ENCODE measurements around the gene ATG9A.
A peak's percentile ranks its signal among the peaks of the same experiment; 100 is the strongest.
"Not testable (repeated sequence)": the region's sequence is repeated elsewhere in the genome, so short reads cannot be mapped to it uniquely, and the experiment has no call there.

ATG9A gene
- 32.1 reads per million, percentile 58 among the genes with 10 or more reads in this experiment for total RNA-seq

GRCh38 chr2:219229305-219230058 lies at the start of gene ATG9A, which contains the start of gene ANKZF1:
Gene ATG9A, minus strand, starts transcription at chr2:219229636. Its CDS starts 1,612 bp downstream, at chr2:219228024.
Gene ANKZF1, plus strand, starts transcription at chr2:219229806. Its CDS starts 452 bp downstream, at chr2:219230258.
- peak; percentile 98 for DNase-seq

- DNase-seq, result no peak
Measured at GRCh38 chr2:219278655-219279150, 49.3 kb upstream of the ATG9A start.

GRCh38 chr2:219277703-219278654 lies 48.5 kb upstream of the ATG9A start:
- DNase-seq, result peak; percentile 66

- no peak for DNase-seq
Measured at GRCh38 chr2:219274361-219274921, 45.0 kb upstream of the ATG9A start.

GRCh38 chr2:219273937-219274336 lies 44.5 kb upstream of the ATG9A start:
- DNase-seq, result no peak

- no peak for DNase-seq
Measured at GRCh38 chr2:219272995-219273394, 43.6 kb upstream of the ATG9A start.

- no peak for DNase-seq
Measured at GRCh38 chr2:219272356-219272755, 42.9 kb upstream of the ATG9A start.

- no peak for DNase-seq
Measured at GRCh38 chr2:219271021-219271420, 41.6 kb upstream of the ATG9A start.

GRCh38 chr2:219270055-219270372 lies 40.6 kb upstream of the ATG9A start:
- DNase-seq, result no peak

GRCh38 chr2:219269362-219270054 lies 40.1 kb upstream of the ATG9A start:
- DNase-seq, result no peak

- DNase-seq, result no peak
Measured at GRCh38 chr2:219268294-219268693, 38.9 kb upstream of the ATG9A start.

GRCh38 chr2:219266886-219267285 lies 37.5 kb upstream of the ATG9A start:
- no peak for DNase-seq

GRCh38 chr2:219266232-219266631 lies 36.8 kb upstream of the ATG9A start:
- DNase-seq, result no peak

GRCh38 chr2:219261024-219261855 lies 31.8 kb upstream of the ATG9A start:
- no peak for DNase-seq

GRCh38 chr2:219258942-219259341 lies 29.5 kb upstream of the ATG9A start:
- not testable (repeated sequence) for DNase-seq

GRCh38 chr2:219254590-219255201 lies 25.3 kb upstream of the ATG9A start:
- DNase-seq, result peak; percentile 34

- peak; percentile 92 for DNase-seq
Measured at GRCh38 chr2:219253753-219254589, 24.5 kb upstream of the ATG9A start, which contains the start of gene TUBA4A. Gene TUBA4A, minus strand, starts transcription at chr2:219253918. Its CDS starts 60 bp downstream, at chr2:219253858.

GRCh38 chr2:219252900-219253752 lies 23.7 kb upstream of the ATG9A start, which contains the start of gene TUBA4B:
Gene TUBA4B, plus strand, starts transcription at chr2:219253243. Its CDS starts 165 bp downstream, at chr2:219253408.
- DNase-seq, result peak; percentile 29

- DNase-seq, result no peak
Measured at GRCh38 chr2:219252570-219252899, 23.1 kb upstream of the ATG9A start.

All from effector CD4-positive, alpha-beta T cell (primary cell).